K562 (cell line): ENCODE measurements around the gene HNRNPF. TPM values are rescaled to one million over a fixed set of nuclear protein-coding genes. Genes with fewer than 3 reads are reported as not detected.
A peak's percentile ranks its signal among the peaks of the same experiment; 100 is the strongest.

Experiments used
- CHD2 ChIP-seq: IDR thresholded peaks from 2 replicates; pipeline ENCODE4 v1.6.1; 2011; ENCODE audit warnings: low read depth, low read length
- HMGN3 ChIP-seq: IDR thresholded peaks from 2 replicates; pipeline ENCODE4 v1.6.1; 2011; ENCODE audit warnings: borderline replicate concordance, low read depth, mild to moderate bottlenecking, mixed read lengths, low read length; ENCODE audit not compliant: insufficient read length; ENCODE audit errors: extremely low read depth
- SRF ChIP-seq, 2 experiments: fragments of 250-450, 450-650 bp in 1 of 2; sonication (Bioruptor Pico) in 1 of 2; sonication (generic) in 1 of 2; formaldehyde crosslinking; IDR thresholded peaks; 2 replicates each; pipeline versions ENCODE4 v1.5.0 to v1.5.1; 2020 to 2022; ENCODE audit warnings: mild to moderate bottlenecking in 1 of 2, missing genetic modification reagents in 1 of 2
- TEAD1 ChIP-seq, 2 experiments: fragments of 450-650 bp in 1 of 2; sonication (generic) in 1 of 2; formaldehyde crosslinking; IDR thresholded peaks; 2 replicates each; pipeline versions ENCODE4 v1.4.0 to v1.8.0; 2020 to 2022; ENCODE audit warnings: mild to moderate bottlenecking in 2 of 2, missing genetic modification reagents in 1 of 2
- TEAD4 ChIP-seq, 2 experiments: sonication (generic) in 1 of 2; formaldehyde crosslinking in 1 of 2; IDR thresholded peaks; 2 replicates each; pipeline versions ENCODE4 v1.6.1 to v1.8.0; 2012 to 2022; ENCODE audit warnings: borderline replicate concordance in 1 of 2, inconsistent platforms in 1 of 2, low read length in 1 of 2, mild to moderate bottlenecking in 1 of 2, missing genetic modification reagents in 1 of 2
- YBX1 ChIP-seq: fragments of 450-650 bp; IDR thresholded peaks from 2 replicates; pipeline ENCODE4 v1.7.1; 2016; ENCODE audit warnings: mild to moderate bottlenecking
- ZNF23 ChIP-seq: fragments of 250-450 bp; sonication (Bioruptor Pico); IDR thresholded peaks from 2 replicates; pipeline ENCODE4 v1.4.0; 2020; ENCODE audit warnings: mild to moderate bottlenecking
- ZNF316 ChIP-seq: fragments of 450-650 bp; IDR thresholded peaks from 2 replicates; pipeline ENCODE4 v1.6.1; 2016
- polyA plus RNA-seq, 8 experiments: library from polyadenylated mRNA; depleted of rRNA in 4 of 8; stranded (reverse) in 5 of 8; unstranded in 3 of 8; fragments of >200 nt; fragmentation: Nextera tagmentation in 2 of 8; fragmentation: Illumina TruSeq in 1 of 8; extraction: Ambion mirVana in 2 of 8; extraction: Trizol in 1 of 8; gene quantifications; 2 replicates each; pipeline versions ENCODE4 v1.2.1 to v1.2.3, GENCODE V29; 2011 to 2014; ENCODE audit warnings: inconsistent platforms in 1 of 8, missing spikeins in 1 of 8
- total RNA-seq, 7 experiments: library from RNA; depleted of rRNA in 6 of 7; stranded (reverse); fragments of >200 nt in 6 of 7; fragmentation: Illumina TruSeq in 2 of 7; extraction: Trizol in 2 of 7; gene quantifications; 2 replicates each; pipeline versions ENCODE4 v1.2.1 to v1.2.3, GENCODE V29; 2011 to 2021; ENCODE audit warnings: low replicate concordance in 1 of 7
- TF ChIP-seq, protein P1 (sequence below), 3 experiments: IDR thresholded peaks in 2 of 3; conservative IDR thresholded peaks in 1 of 3; 2 replicates each; pipeline ENCODE4 v1.5.1; 2011 to 2012; ENCODE audit warnings: low read length in 3 of 3, mild to moderate bottlenecking in 3 of 3, control low read depth in 2 of 3, improper control_type of control experiment in 1 of 3, inconsistent platforms in 1 of 3, low read depth in 1 of 3, mixed read lengths in 1 of 3, moderate library complexity in 1 of 3; ENCODE audit not compliant: insufficient read depth in 2 of 3
- TF ChIP-seq, protein P2 (sequence below): fragments of 450-650 bp; formaldehyde crosslinking; IDR thresholded peaks from 2 replicates; pipeline ENCODE4 v1.4.0; 2020; ENCODE audit warnings: mild to moderate bottlenecking
- TF ChIP-seq, protein P3 (sequence below): fragments of 450-650 bp; formaldehyde crosslinking; IDR thresholded peaks from 2 replicates; pipeline ENCODE4 v1.4.0; 2022; ENCODE audit warnings: missing genetic modification characterization

Gene HNRNPF
- total and polyA plus RNA-seq, 9 of the 15 experiments (the other 6 are each of a cell fraction or from before 2014, with no cell fraction given), result 192 to 489 (median 416) TPM

DNA sequence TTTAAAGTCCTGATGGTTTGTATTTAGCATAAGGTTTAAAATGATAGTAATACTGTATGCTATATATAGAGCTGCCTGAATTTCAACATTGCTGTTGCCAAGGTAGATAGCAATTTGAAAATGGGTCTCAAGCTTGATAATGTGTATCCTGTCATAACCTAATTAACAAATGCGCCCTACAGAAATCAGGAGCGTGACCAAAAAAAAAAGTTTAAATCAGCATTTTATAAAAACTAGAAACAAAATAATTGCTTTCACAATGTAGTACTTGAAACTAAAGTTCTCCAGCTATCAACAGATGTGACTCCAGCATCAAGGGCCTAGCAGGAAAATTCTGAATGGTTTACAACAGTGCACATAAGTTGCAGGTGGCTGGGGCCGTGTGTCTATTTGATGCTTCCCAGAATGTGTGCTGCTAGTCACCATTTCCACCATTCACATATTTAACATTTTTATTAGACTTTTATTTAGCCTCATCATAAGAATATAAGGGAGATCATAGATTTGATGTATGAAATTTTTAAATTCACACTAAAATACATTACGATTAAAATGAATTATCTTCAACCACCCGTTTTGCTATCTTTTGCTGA is 23.5 kb downstream of the HNRNPF start (continued):
- TF ChIP-seq TEAD1 (CRISPR knock-in tag; IDR thresholded peaks at IDR 0.05), result peak in 1 of 2 experiments; percentile 35; a peak in 1 of 4 replicates
- TF ChIP-seq CHD2, result no peak
- no peak for TF ChIP-seq ZNF23
- no peak for TF ChIP-seq YBX1
- TF ChIP-seq, protein P1, sequence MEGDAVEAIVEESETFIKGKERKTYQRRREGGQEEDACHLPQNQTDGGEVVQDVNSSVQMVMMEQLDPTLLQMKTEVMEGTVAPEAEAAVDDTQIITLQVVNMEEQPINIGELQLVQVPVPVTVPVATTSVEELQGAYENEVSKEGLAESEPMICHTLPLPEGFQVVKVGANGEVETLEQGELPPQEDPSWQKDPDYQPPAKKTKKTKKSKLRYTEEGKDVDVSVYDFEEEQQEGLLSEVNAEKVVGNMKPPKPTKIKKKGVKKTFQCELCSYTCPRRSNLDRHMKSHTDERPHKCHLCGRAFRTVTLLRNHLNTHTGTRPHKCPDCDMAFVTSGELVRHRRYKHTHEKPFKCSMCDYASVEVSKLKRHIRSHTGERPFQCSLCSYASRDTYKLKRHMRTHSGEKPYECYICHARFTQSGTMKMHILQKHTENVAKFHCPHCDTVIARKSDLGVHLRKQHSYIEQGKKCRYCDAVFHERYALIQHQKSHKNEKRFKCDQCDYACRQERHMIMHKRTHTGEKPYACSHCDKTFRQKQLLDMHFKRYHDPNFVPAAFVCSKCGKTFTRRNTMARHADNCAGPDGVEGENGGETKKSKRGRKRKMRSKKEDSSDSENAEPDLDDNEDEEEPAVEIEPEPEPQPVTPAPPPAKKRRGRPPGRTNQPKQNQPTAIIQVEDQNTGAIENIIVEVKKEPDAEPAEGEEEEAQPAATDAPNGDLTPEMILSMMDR (IDR thresholded peaks at IDR 0.05 in 2 of 3, conservative IDR thresholded peaks at IDR 0.05 in 1 of 3; ENCODE audit: insufficient read depth in 2 of 3, low read depth in 1 of 3, low read length in 3 of 3), result no peak
- no peak for TF ChIP-seq TEAD4 (IDR thresholded peaks at IDR 0.05; ENCODE audit: low read length)
- no peak for TF ChIP-seq TEAD4 (CRISPR knock-in tag; IDR thresholded peaks at IDR 0.05; ENCODE audit: borderline replicate concordance)
- no peak for TF ChIP-seq HMGN3
- TF ChIP-seq, protein P2, sequence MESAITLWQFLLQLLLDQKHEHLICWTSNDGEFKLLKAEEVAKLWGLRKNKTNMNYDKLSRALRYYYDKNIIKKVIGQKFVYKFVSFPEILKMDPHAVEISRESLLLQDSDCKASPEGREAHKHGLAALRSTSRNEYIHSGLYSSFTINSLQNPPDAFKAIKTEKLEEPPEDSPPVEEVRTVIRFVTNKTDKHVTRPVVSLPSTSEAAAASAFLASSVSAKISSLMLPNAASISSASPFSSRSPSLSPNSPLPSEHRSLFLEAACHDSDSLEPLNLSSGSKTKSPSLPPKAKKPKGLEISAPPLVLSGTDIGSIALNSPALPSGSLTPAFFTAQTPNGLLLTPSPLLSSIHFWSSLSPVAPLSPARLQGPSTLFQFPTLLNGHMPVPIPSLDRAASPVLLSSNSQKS, result peak; percentile 72; the same call in 1 of the 2 replicates
- peak in 1 of 2 experiments; percentile 60; a peak in 1 of 4 replicates for TF ChIP-seq SRF (CRISPR knock-in tag; IDR thresholded peaks at IDR 0.05)
- TF ChIP-seq ZNF316, result peak; percentile 69; the same call in 1 of the 2 replicates
- TF ChIP-seq, protein P3, sequence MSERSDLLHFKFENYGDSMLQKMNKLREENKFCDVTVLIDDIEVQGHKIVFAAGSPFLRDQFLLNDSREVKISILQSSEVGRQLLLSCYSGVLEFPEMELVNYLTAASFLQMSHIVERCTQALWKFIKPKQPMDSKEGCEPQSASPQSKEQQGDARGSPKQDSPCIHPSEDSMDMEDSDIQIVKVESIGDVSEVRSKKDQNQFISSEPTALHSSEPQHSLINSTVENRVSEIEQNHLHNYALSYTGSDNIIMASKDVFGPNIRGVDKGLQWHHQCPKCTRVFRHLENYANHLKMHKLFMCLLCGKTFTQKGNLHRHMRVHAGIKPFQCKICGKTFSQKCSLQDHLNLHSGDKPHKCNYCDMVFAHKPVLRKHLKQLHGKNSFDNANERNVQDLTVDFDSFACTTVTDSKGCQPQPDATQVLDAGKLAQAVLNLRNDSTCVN, result no peak
- TF ChIP-seq, all 486 proteins: peak for 13
